Left lung (tissue), 10 donors: ENCODE measurements around the gene RARB. TPM values are rescaled to one million over a fixed set of nuclear protein-coding genes. Genes with fewer than 3 reads are reported as not detected.

ENCODE experiments used
- ATAC-seq: fragments of 200-7000 bp; cut with Tn5 transposase; one replicate; pipeline ENCODE4 v1.9.1; 2020; ENCODE audit warnings: moderate library complexity
- DNase-seq, 4 donors: peaks; one replicate each; pipeline ENCODE4 v3.0.0-alpha.2; 2013 to 2020
- H3K27ac ChIP-seq, 2 donors: fragments of 200-600 bp; sonication (generic) in 1 of 2; one replicate each; pipeline versions ENCODE4 v1.5.0 to v1.8.0; 2020 to 2021
- H3K27me3 ChIP-seq, 2 donors: fragments of 200-600 bp; sonication (generic) in 1 of 2; one replicate each; pipeline versions ENCODE4 v1.5.0 to v1.8.0; 2020 to 2021
- H3K36me3 ChIP-seq, 2 donors: fragments of 200-600 bp; sonication (generic) in 1 of 2; one replicate each; pipeline versions ENCODE4 v1.5.0 to v1.8.0; 2020 to 2021
- H3K4me1 ChIP-seq, 2 donors: fragments of 200-600 bp; one replicate each; pipeline ENCODE4 v1.8.0; 2021
- H3K4me3 ChIP-seq, 2 donors: fragments of 200-600 bp; sonication (generic) in 1 of 2; one replicate each; pipeline versions ENCODE4 v1.5.0 to v1.8.0; 2020 to 2021; ENCODE audit warnings: mild to moderate bottlenecking in 1 of 2
- H3K9me3 ChIP-seq, 2 donors: fragments of 200-600 bp; sonication (generic) in 1 of 2; one replicate each; pipeline versions ENCODE4 v1.5.0 to v1.8.0; 2020 to 2021
- CTCF ChIP-seq, 2 donors: fragments of 200-600 bp; sonication (generic) in 1 of 2; IDR thresholded peaks; one replicate each; pipeline versions ENCODE4 v1.5.0 to v1.8.0; 2021; ENCODE audit warnings: antibody characterized with exemption in 2 of 2
- intact Hi-C, 2 donors: fragments of 100-400 bp; cut with DNase I; formaldehyde crosslinking; loops; one replicate each; pipeline versions ENCODE4 v1.11.2 to v1.14.2; 2022
- polyA plus RNA-seq, 6 donors: library from polyadenylated mRNA; unstranded; fragments of 120-200 nt; gene quantifications; one replicate each; pipeline ENCODE4 v1.2.1, GENCODE V29; 2013; ENCODE audit not compliant: insufficient read length in 6 of 6
- total RNA-seq, 2 donors: library from RNA; stranded (reverse); fragmentation: NEBNext Ultra II Directional; extraction: Animal tissue kit (Norgen Biotek cat#: 25700); gene quantifications; one replicate each; pipeline ENCODE4 v1.2.1, GENCODE V29; 2021
- donor health status: DM: no; HTN: yes; CAD: no.
- donor health status: DM: no; HTN: no; CAD: no.

Gene RARB
- total and polyA plus RNA-seq, 8 donors, result 4.1 to 40.1 (median 33.3) TPM

- intact Hi-C loops, result no loop called here
- H3K27me3 ChIP-seq, result no peaks in the 10 kb centered on the region
- no peak overlapping the region for H3K27ac ChIP-seq
- H3K36me3 ChIP-seq, result no peaks in the 10 kb centered on the region
- no peaks in the 10 kb centered on the region for H3K9me3 ChIP-seq
- ATAC-seq (no peak), DNase-seq (no peak)
- no peak for TF ChIP-seq CTCF (IDR thresholded peaks at IDR 0.05)
- peaks cover 0 to 5% of the 10 kb centered on the region in 2 donors for H3K4me1 ChIP-seq
- H3K4me3 ChIP-seq, result no peak overlapping the region
Observed at GRCh38 chr3:25458420-25458814, 30.4 kb downstream of the RARB start.

GRCh38 chr3:25460751-25461150 lies 32.7 kb downstream of the RARB start:
- H3K36me3 ChIP-seq, result no peaks in the 10 kb centered on the region
- ATAC-seq (no peak), DNase-seq (no peak)
- no peaks in the 10 kb centered on the region for H3K27me3 ChIP-seq
- no peak overlapping the region for H3K27ac ChIP-seq
- no peaks in the 10 kb centered on the region for H3K9me3 ChIP-seq
- TF ChIP-seq CTCF (IDR thresholded peaks at IDR 0.05), result no peak
- H3K4me1 ChIP-seq, result no peaks in the 10 kb centered on the region
- H3K4me3 ChIP-seq, result no peak overlapping the region
- intact Hi-C loops, result no loop called here

GRCh38 chr3:25461946-25462345 lies 33.9 kb downstream of the RARB start:
- no peak for DNase-seq
- intact Hi-C loops, result no loop called here
- Histone ChIP-seq H3K27me3 (no peaks in the 10 kb centered on the region), H3K36me3 (no peaks in the 10 kb centered on the region), H3K9me3 (no peaks in the 10 kb centered on the region), H3K27ac (no peak overlapping the region), H3K4me1 (no peaks in the 10 kb centered on the region), H3K4me3 (no peak overlapping the region)
- no peak for ATAC-seq
- TF ChIP-seq CTCF (IDR thresholded peaks at IDR 0.05), result no peak

GRCh38 chr3:25462495-25462894 lies 34.4 kb downstream of the RARB start:
- H3K9me3 ChIP-seq, result no peaks in the 10 kb centered on the region
- no peaks in the 10 kb centered on the region for H3K36me3 ChIP-seq
- intact Hi-C loops, result no loop called here
- no peak overlapping the region for H3K27ac ChIP-seq
- DNase-seq (no peak), ATAC-seq (no peak)
- no peak overlapping the region for H3K4me3 ChIP-seq
- H3K27me3 ChIP-seq, result no peaks in the 10 kb centered on the region
- no peak for TF ChIP-seq CTCF (IDR thresholded peaks at IDR 0.05)
- H3K4me1 ChIP-seq, result no peaks in the 10 kb centered on the region

- H3K27ac ChIP-seq, result no peak overlapping the region
- H3K4me1 ChIP-seq, result peaks cover 3 to 6% of the 10 kb centered on the region in 2 donors
- no peaks in the 10 kb centered on the region for H3K9me3 ChIP-seq
- intact Hi-C loops, result no loop called here
- H3K36me3 ChIP-seq, result no peaks in the 10 kb centered on the region
- no peak for TF ChIP-seq CTCF (IDR thresholded peaks at IDR 0.05)
- H3K4me3 ChIP-seq, result no peak overlapping the region
- DNase-seq (no peak), ATAC-seq (no peak)
- no peaks in the 10 kb centered on the region for H3K27me3 ChIP-seq
Observed at GRCh38 chr3:25463836-25464418, 35.9 kb downstream of the RARB start.
